Fibroblast of skin of left quadriceps (primary cell): ENCODE data around the gene ITPKC.

Experiments used
- DNase-seq, 2 experiments: peaks; one replicate each; pipeline ENCODE4 v3.0.0-alpha.2; 2013; ENCODE audit warnings: low read depth in 2 of 2

Gene ITPKC

DNA sequence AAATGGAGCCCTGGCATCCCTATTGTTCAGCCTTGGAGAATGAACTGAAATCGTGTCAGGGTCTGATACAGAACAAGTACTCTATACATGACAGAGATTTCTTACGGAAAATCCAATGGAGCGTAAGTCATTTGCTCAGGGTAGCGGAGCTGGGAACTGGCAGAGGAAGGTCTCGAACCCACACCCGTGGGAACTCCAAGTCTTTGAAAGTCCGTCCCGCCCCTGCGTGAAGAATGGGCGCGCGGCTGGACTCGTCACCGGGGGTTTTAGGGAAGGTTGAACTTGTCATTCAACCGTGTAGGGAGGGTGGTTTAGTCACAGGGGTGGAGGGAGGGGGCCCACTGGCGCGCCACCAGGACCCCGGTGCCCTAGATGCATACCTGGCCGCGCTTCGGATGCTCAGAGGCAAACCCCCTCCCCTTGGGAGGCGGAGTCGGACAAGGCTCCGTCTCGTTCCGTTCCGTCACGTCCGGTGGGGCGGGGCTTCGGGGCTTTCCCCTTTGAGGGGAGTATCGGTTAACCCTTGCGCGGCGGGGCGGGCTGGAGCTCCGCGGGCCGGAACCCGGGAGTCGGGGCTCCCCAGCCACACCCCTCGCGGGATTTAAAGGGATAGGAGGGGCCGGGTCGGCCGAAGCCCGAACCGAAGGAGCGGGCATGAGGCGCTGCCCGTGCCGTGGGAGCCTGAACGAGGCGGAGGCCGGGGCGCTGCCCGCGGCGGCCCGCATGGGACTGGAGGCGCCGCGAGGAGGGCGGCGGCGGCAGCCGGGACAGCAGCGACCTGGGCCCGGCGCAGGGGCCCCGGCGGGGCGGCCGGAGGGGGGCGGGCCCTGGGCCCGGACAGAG, at the start of gene ITPKC, which contains the start of gene COQ8B:
ITPKC (plus strand) TSS at position 631 of the 843 bp plus-strand sequence; CDS start at position 655, 24 bp downstream.
COQ8B (minus strand) TSS at position 405 of the 843 bp plus-strand sequence. CDS start 2,254 bp downstream, outside the sequence.
- DNase-seq, result peak; percentile 96 to 97

DNA sequence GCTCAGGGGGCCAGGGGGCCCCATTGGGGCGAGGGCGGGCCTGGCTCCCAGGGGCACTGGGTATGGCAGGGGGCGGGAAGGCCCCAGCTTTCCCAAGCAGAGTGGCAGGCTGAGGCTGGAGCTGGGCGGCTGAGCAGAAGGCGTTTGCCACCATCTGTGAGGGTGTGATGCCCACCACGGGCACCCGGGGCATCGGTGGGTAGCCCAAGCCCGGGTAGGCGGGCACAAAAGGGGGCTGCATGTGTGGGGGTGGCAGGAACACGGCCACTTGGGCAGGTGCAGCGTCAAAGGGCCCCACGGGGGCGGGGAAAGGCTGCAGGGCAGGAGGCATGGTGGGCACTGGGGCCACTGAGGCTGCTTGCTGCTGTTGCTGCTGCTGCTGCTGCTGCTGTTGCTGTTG, 49.3 kb upstream of the ITPKC start:
- DNase-seq, result no peak

DNA sequence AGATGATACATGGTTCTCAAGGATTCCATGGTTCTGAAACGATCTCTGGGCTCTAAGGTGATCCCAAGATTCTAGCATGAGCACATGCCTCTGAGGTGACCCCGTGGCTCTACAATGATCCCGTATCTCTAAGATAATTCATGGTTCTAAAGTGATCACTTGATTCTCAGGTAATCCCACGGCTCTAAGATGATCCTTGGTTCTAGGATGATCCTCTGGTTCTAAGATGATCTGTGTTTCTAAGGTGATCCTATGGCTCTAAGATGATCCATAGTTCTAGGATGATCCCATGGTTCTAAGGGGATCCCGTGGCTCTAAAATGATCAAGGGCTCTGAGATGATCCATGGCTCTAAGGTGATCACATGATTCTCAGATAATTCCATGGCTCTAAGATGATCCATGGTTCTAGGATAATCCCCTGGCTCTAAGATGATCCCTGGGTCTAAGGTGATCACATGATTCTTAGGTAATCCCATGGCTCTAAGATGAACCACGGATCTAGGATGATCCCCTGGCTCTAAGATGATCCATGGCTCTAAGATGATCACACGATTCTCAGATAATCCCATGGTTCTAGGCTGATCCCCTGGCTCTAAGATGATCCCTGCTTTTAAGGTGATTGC, 47.8 kb upstream of the ITPKC start:
- DNase-seq, result no peak

DNA sequence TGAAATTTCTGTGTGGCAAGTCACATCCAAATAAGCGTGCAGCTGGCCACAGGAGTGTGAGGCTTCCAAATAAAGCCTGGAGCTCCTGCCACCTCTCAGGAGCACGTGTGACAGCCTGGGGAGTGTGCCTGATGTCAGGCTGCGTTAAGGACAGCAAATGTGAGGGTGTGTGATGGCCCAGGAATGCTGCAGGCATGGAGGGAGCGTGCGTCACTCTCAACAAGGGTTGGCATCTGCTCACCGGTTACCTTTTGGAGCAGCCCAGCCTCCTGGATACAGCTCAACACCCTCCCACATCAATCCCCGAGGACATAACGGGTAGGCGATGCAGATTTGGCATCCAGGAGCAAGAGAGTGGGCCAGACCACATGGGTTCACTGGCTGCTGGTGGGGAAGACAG, 45.5 kb upstream of the ITPKC start:
- DNase-seq, result no peak

DNA sequence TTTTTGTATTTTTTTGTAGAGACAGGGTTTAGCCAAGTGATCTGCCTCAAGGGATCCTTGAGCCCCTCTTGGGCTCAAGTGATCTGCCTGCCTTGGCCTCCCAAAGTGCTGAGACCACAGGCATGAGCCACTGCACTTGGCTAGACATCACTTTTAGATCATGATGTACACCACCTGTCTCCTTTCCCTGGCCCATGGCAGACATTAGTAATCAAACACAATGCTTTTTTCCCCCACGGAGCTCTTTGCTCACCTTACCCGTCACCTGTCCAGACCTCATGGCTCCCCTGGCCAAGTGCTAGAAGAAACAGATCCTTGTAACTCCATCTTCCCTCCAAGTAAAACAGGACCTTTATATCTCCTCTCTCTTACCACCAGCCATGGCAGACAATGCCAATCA, 44.9 kb upstream of the ITPKC start:
- no peak for DNase-seq

DNA sequence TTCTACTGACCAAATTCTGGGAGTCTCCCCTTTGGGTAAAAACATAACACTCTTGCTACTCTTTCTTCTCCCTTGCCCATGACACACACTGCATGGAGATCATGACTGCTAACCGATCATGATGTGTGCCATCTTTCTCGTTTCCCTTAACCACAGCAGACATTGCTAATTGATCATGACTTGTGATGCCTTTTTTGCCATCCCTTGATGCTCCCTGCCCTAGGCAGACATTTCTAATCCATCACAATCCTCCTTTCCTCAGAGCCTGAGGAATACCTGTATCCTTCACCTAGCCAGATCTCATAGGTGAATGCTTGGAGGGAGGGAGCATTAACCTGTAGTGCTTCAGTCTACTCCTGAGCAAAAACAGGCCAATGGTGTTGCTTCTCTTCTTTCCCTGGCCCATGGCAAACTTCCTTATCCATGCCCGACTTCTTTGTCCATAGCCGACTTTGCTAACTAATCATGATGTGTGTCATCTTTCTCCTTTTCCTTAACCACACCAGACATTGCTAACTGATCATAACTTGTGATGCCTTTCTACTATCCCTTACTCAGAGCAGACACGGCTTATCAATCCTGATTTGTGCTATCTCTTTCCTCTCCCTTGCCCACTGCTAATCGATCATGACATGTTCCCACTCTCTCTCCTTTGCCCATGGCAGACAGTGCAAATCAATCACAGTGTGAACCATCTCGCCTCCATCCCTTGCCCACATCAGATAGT, 44.2 kb upstream of the ITPKC start:
- DNase-seq, result no peak

DNA sequence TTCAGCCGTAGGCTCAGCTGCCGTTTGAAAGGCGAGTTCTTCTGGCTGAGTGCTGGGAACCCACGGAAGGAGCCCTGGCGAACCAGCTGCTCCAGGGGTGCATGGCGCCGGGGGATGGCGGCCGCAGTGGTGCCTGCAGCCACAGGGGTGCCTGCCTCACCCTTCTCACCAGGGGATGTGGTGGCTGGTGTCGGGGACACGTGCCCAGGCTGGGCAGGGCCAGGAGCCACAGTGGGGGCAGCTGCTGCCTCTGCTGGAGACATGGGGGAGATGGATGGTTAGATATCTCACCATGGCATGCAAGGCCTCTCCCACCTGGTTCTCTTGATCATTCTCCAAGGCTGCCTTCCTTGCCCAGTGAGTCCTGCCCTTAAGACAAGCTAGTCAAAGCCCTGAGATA, 43.5 kb upstream of the ITPKC start:
- DNase-seq, result no peak

DNA sequence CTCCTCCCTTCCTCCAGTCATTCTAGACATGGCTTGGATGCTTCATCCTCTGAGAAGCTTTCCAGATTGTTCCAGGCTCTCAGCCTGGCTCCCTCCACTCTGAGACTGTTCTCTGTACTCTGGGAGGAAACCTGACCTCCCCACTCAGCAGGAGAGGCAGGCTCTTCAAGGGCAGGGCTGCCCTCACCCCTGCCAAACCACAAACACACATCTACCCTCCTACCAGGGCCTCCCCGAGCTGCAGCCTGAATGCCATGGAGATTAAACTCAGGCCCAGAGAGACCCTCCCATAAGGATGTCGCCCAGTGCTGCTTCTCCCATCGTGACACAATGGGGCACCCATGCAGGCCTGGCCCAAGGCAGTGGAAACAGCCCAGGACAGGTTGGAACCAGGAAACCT, 42.6 kb upstream of the ITPKC start:
- no peak for DNase-seq

DNA sequence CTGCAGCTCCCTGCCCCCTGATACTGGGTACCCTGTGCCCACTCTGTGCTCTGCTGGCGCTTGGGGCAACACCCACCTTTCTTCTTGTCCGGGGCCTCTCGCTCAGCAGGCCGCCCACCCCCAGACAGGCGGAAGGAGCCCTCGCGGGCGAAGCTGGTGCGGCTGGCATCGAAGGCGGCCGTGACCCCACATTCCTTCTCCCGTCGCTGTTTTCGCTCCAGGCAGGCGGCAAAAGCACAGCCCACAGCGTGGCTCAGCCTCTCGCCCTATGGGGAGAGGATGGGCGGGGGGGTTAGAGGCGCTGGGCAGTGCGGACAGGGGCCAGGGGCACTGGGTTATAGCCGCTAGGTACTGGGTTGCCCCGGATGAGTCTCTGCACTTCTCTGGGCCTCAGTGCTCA, 39.8 kb upstream of the ITPKC start:
- no peak for DNase-seq

DNA sequence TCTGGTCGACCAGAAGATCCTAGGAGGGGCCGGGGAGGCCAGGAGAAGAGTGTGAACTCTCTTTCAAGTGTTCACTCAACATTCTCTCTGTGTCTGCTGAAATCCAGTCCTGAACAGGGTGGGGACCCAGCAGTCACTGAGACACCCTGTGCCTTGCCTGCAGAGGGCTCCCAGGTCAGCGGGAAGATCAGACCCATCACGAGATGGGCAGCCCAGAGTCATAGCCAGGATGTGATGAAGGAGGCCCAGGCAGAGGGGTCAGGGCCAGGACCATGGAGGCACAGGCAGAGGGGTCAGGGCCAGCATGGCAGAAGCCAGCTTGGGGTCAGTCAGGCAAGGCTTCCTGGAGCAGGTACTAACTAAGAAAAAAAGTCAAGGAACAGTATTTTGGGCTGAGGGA, 35.9 kb upstream of the ITPKC start:
- DNase-seq, result no peak

DNA sequence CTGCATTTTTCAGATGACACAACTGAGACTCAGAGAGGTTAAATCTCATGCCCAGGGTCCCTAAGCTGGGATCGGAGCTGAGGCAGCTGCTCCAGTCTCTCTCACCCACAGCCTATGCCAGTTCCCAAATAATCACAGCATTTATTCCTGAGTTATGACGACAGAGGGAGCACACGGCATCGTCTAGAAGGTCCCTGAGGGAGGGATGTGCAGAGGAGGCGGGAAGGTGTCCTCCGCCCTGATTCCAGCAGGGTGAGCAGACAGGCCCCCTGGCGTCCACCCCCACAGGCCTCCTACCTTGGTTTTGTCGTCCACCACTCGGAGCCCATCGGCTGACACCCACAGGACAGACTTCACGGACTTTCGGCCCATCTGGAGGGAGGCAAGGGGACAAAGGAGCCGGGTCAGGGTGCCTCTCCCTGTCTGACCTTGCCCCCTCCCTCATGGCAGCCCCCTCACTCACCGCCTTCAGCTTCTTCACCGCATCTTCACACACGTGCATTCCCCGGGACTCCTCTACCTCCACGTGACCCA, 34.4 kb upstream of the ITPKC start:
- DNase-seq, result no peak

DNA sequence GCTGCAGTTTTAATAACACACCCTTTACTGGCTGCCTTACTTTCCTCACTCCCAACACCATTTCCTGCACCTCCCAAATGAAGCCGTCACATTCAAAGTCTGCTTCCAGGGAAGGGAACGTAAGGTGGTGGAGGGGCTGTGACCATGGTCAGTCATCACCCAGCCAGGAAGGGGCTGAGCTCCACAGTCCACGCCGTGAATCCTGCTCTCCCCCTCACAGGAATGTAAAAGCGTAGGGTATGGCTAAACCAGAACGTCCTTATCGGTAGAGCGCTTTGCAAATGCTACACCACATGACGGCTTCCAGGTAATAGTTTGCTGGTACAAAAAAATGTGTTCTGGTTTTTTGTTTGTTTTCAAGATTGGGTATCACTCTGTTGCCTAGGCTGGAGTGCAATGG, 33.5 kb upstream of the ITPKC start:
- no peak for DNase-seq

DNA sequence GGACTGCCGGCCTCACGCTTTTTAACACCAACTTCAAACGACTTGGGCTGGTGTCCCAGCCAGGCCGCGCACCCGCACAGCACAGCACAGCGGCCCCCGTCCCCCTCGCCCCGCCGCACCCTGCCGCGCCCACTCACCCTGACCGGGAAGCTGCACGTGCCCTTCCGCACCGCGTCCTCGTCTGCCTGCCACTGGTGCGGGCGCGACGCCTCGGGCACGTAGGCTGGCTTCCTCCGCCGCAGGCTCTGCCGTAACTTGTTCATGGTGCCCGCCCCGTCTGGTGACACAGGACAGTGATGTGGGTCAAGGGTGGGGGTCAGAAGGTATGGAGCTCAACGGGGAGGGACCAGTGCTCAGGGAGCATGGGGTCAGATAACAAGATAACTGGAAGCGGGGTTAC, 32.6 kb upstream of the ITPKC start:
- DNase-seq, result no peak

DNA sequence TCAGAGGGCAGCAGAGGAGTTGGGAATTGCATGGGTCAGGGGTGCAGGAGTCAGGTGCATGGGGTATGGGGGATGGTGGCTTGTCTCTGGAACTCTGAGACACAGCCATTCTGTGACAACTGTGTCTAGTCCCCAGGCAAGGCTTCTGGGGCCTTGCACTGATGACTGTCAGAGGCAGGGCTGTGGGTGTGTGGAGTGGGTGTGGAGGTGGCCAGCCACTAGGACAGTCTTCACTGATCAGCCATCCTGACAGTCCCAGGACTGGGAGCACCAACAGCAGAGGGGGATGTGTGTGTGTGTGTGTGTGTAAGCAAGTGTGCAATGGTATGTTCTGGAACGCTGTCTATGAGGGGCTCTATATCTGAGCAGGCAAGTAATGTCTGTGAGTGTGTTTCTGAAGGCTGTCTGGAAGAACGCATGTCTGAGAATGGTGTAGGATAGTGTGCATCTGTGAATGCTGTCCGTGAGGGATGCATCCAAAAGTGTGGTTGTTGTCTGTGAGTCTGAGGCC, 31.8 kb upstream of the ITPKC start:
- no peak for DNase-seq

DNA sequence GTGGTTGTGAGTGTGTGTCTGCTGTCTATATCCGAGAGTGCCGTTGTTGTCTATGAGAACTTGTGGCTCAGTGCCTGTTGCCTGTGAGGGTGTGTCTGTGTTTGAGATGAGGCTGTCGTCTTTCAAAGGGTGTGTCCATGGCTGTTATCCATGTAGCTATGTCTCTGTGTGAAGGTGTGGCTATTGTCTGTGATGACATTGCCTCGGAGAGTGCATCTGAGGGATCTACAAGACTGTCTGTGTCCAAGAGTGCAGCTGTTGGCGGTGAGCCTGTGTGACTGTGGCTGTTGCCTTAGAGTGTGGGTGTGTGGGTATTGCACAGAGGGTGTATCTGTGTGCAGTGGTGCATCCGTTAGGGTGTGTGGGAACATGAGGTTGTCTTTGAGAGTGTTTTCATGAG, 31.3 kb upstream of the ITPKC start:
- DNase-seq, result no peak

DNA sequence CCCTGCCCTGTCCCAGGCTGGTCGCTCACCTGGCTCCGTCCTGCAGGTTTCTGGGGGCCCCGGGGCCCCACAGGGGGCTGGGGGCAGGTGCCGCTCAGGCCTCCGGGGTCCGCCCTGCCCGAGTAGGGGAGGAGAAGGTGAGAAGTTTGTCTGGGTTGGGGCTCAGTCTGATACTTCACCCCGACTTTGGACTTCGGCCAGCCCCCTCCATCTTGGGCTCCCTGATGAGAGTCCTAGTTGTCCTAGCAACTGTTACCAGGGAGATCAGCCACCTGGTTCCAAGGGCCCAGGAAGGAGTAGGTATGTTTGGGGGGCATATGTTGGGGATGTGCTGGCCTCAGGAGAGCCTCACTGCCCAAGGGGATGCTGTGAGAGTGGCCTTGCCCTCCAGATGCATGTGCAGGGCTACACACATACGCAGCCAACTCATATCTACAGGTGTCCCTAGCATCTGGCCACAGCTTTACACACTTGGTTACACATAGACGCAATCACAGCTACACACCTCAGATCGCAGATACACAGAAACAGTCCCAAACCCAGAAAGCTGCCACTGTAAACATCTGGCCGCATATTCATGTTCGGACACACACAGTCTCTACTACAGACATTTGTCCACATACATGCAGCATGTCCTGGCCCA, 29.9 kb upstream of the ITPKC start:
- DNase-seq, result no peak

DNA sequence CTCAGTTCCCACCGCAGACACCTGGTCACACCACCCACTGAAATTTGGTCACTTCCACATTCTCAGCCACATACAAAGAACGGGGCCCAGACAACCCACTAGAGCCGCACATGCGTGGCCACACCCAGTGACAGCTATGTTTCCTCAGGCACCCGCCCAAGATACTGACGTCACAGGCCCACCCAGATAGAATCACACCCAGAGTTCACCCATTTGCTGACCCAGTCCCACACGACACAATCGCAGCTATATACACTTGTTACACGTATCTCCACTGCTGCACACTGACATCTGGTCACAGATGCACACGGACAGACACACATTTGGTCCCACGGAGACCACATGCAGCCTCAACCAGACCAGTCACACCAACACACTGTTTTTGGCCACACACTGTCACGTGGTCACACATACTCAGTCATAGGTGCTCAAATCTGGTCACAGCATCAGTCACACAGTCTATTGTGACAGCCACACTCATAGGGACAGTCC, 29.3 kb upstream of the ITPKC start:
- no peak for DNase-seq

DNA sequence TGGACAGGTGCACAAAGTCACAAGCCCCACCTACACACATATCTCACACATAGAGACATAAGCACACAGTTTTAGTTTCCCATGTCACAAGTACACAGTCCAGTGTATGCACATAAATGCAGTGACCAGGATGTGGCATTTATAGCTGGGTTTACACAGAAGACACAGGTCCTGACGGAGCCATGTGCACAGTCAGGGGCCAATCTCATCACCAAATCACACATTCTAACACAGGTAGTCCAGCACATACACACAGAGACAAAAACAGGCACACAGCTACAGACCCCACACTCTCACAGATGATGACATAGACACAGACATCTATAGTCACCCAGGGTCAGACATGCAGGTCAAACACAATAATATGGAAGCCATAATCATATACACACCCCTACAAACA, 28.6 kb upstream of the ITPKC start:
- DNase-seq, result no peak

DNA sequence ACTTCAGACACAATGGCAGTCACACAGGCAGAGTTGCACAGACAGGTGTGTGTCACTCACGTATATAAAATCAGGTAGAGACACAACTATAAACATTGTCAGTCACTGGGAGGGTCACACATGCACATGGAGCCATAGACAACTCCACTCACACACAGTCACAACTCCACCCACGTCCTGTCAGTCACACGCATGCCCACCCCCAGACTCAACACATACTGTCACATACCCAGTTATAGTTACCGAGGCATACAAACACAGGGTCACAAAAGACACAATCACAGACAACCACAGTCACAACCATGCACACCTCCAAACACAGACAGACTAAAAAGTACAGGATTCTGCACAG, 27.9 kb upstream of the ITPKC start:
- no peak for DNase-seq

DNA sequence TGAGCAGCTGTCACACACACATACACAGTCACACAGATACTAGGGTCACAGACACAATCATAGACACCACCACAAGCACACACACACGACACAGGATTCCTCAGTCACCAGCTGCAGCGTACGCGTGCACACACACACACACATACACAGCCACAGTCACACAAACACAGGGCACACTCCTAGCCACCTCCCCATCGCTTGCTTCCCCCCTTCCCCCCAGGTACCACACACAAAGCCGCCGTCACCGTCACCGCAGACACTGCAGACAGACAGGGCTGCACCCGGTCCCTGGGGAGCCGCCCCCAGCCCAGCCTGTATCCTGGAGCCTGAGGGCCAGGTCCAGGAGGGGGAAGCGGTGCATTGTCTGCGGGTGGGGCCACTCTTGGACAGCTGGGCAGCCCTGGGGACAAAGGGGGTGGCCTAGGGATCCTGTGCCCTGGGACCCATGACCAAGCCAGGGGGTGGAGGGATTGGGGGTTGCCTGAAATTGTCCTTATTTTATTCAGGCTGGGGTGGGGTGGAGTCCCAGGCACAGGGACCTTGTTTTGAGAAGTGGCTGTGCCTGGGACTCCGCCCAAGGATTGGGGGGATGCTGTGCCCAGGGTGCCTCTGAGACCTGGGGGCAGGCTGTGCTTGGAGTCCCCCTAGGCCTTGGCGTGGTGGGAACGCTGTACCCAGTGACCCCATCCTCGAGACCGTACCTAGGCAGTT, 27.4 kb upstream of the ITPKC start:
- no peak for DNase-seq
